Urothelium cell line (cell line): ENCODE data around the gene BIRC7.
"Not testable (repeated sequence)": the region's sequence is repeated elsewhere in the genome, so short reads cannot be mapped to it uniquely, and the experiment has no call there.

ENCODE experiments used
- DNase-seq: peaks from one replicate; pipeline ENCODE4 v3.0.0; 2011; ENCODE audit warnings: low spot score, mixed read lengths
- FAIRE-seq: peaks from 2 replicates; lab custom pipeline; 2011; peaks lifted over from hg19 to GRCh38; lab: Jason Lieb, UNC

The BIRC7 gene

DNA sequence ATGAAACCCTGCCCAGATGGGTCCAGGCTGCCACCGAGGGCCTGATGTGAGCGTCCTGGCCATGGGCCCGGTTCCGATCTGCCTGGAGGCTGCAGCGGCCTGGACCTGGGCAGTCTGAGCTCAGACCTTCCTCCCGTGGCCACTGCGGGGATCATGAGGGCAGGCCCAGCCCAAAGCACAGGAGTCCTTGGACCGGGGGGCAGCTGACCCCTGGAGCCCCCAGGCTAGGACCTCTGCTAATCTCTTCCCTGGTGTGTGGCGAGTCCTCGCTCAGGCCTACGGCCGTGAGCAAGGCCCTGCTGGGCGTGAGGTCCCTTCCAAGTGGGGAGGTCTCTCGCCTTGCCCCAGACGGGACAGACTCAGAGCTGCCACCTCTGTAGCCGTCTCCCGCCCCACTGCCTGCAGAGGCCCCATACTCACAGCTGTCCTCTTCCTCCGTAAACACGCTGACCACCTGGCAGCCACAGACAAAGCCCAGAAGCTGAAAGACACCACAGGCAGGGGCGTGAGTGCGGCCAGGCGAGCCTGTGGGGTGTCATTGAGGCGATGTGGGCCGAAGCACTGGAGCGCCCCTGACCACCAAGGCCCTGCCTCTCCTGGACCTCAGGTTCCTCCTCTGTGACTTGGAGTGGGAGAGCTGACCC lies 8.0 kb downstream of the BIRC7 start:
- DNase-seq = no peak
- peak; percentile 62 for FAIRE-seq

- DNase-seq (no peak), FAIRE-seq (no peak)
Observed at GRCh38 chr20:63244468-63244867, 8.8 kb downstream of the BIRC7 start.

GRCh38 chr20:63246490-63247288 lies 11.0 kb downstream of the BIRC7 start:
- DNase-seq (no peak), FAIRE-seq (no peak)

DNA sequence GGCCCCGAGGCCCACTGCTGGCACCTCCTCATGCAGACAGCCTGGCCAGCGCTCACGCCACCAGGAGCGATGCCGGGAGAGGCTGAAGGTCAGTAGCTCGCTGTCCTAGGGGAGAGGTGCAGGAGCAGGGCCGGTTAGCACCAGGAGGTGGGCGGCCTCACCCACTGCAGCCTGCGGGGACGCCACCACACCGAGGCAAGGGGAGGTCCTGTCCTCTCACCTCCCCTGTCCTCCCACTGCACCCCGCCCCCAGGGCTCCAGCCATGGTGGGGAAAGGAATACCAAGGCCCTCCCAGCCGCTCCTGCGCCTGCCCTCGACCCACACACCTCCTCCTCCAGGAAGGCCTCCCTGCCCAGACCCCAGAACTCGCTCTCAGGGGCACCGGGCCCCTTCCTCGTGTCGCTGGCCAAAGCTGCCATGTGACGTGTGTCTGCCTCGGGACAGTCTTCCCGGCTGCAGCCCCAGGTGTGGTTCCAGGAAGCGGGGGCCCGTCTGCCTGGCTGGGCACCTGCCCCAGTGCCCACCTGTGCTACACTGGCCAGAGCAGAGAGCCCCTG lies 12.0 kb downstream of the BIRC7 start:
- no peak for DNase-seq
- no peak for FAIRE-seq

- FAIRE-seq (peak; percentile 79), DNase-seq (no peak)
Observed at GRCh38 chr20:63248835-63249591, 13.3 kb downstream of the BIRC7 start.

DNA sequence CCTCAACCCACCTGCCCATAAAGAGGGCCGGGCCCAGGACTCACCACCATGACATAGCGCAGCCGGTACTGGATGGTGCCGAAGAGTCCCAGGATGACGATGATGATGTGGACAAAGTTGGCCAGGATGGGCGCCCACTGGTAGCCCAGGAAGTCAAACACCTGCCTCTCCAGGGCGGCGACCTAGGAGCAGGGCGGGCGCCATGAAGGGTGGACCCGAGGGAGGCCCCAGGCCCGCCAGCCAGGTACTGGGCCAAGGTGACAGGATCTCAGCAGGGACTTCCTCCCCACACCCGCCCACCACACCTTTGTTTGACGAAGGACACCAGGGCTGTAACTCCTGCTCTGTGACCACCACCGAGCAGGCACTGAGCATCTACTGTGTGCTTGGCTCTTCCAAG lies 14.2 kb downstream of the BIRC7 start:
- peak; percentile 83 for FAIRE-seq
- no peak for DNase-seq

GRCh38 chr20:63251350-63251749 lies 15.6 kb downstream of the BIRC7 start:
- FAIRE-seq = not testable (repeated sequence)

DNA sequence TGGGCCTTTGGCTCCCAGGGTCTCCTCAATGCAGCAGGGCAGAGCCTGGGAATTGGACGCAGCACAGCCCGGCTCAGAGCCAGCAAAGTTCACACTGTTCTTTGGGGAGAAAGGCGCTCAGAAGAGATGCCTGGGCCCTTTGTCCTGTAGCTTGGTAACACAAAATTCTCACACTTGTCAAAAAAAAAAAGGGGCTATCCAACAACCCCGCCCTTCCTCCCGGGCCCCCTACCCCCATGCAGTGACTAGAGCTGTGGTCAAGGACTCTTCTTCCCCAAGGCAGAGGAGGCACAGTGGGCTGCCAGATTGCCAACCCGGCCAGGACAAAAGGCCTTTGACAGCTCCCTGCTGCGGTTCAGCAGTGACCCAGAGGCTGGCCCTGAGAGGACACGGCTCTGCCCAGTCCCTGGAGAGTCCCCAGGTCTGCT lies 16.6 kb downstream of the BIRC7 start:
- DNase-seq (no peak), FAIRE-seq (no peak)

More at GRCh38 chr20:63251350-63251749, 15.6 kb downstream of the BIRC7 start:
- DNase-seq = not testable (repeated sequence)

- no peak for DNase-seq
- FAIRE-seq = no peak
Observed at GRCh38 chr20:63253065-63253437, 17.3 kb downstream of the BIRC7 start.

DNA sequence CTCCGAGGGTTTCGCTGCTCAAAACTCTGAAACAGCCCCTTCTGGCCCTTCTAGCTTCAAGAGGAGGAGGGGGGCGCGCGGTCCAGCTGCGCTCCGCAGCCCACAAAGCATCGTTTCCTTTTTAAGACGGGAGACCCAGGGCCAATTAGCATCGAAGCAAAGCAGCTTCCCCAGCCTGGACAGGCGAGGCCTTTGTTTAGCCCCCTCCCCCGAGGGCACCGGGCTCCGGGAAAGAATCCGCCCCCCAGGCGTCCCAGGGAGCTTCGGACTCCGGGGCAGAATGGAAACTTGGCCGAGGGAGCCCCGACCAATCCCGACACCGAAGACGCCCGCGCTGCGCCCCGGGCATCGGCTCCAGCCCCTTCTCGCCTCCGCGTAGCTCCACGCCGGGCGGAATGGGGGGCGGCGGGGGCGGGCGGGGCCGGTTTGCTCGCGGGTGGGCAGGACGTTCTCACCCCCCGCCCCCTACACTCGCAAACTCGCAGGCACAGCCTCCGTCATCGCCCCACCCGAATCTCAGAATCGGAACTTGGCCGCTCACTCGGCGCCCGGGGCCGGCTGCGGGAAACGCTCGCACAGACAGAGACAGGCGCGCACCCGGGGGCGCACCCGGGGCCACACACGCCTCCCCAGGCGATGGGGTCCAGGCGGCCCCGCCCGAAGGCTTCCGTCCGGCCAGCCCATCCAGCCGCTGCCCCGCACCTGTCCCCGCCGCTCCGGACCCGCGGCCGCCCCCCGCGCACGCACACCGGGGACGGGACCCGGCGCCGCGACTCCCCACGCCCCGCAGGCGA lies 17.9 kb downstream of the BIRC7 start:
- FAIRE-seq = peak; percentile 55
- no peak for DNase-seq

- DNase-seq (no peak), FAIRE-seq (no peak)
Observed at GRCh38 chr20:63254232-63254605, 18.5 kb downstream of the BIRC7 start, which contains the start of gene NKAIN4. Gene NKAIN4 (minus strand): TSS chr20:63254463. CDS start chr20:63254450, 13 bp downstream.

- DNase-seq (no peak), FAIRE-seq (peak; percentile 75)
Observed at GRCh38 chr20:63254606-63255384, 19.1 kb downstream of the BIRC7 start.

DNA sequence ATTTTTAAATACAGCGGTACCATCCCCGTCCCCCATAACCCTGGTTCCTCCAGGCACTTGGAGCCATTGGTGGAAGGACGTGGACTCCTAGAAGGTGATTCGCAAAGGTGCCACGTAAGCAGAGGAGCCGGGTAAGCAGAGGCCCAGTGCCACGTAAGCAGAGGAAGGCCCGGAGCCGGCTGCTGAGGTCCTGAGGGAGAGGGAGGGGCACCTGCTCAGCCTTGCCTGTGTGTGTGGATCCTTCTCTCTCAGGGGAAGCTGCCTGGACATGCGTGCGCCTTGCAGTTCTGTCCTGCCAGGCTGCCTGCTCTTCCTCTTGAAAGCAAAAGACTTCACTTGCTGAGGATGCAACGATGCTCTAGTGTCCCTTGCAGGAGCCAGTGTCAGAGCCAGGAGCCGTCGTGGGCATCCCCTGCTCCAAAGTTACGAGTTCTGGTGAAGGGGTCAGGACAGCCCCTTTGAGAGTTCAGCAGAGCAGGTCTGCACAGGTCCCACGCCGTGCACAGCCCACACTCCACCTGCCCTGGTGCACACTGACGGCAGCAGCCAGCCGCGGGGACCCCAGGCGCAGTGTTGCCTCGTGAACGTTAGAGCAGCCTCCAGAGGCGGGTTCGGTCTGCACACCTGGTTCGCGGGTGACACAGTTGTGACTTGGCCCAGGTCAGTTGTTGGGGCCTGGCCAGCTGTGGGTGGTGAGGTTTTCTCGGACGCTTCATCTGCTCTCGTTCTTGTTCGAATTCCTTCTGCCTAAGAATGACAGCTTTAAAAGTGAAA lies 20.4 kb downstream of the BIRC7 start:
- DNase-seq (no peak), FAIRE-seq (no peak)

- FAIRE-seq (peak; percentile 99), DNase-seq (no peak)
Observed at GRCh38 chr20:63256954-63257353, 21.2 kb downstream of the BIRC7 start.

GRCh38 chr20:63257629-63258028 lies 21.9 kb downstream of the BIRC7 start:
- no peak for FAIRE-seq
- no peak for DNase-seq

DNA sequence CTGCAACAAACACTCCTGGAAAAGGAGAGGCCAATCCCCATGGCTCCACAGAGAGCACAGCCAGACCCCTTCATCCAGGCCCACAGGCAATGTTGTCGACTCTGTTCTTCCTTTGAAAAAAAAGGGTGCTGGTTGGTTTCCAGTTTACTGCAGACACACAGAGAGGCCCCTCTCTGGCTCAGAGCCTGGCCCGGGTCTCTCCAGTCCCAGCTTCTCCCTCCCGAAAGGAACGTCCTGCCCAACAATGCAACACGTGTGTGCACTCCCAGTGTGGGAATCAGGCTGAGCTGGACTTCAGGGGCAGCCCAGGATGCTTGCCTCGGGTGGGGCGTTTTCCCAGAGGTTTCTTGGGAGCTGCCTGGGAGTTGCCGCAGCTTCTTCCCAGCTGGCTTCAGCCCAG lies 23.1 kb downstream of the BIRC7 start:
- FAIRE-seq = peak; percentile 87
- no peak for DNase-seq

DNA sequence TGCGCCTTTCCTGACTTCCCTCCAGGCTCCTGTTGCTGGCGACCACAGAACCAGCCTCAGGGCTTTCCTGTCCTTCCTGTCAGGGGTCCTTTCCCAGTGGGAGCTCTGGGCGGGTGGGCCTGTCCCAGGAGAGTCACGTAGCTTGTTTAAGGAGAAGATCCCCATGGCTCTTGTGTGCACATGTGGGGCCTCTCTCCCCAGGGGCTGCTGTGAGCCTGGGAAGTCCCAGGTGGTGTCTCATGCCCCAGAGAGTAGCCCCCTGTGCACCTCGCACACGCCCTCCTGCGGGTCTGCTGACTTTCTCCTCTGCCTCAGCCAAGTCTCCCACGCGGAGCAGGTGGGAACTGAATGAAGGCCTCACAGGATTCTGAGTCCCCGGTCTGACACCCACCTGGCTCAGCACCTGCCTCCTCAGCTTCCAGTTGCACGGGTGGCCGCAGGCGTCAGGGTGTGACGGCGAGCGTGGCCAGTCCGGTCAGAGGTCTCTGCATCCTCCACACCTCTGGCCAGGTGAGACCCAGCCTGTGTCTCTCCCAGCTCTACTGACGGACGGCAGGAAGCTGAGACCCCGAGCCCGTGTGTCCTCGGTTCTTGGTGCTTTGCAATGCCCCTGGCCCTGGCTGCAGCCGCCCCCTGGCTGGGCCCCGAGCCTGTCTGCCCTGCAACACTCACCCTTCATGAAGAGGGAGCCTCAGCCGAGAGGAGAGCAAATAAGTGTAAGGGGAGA lies 24.2 kb downstream of the BIRC7 start:
- DNase-seq (no peak), FAIRE-seq (peak; percentile 55)

- FAIRE-seq (no peak), DNase-seq (no peak)
Observed at GRCh38 chr20:63260521-63260920, 24.8 kb downstream of the BIRC7 start.
